Muscle of arm (tissue), 12 donors: Measurements from ENCODE around the gene MYO15B. TPM values are rescaled to one million over a fixed set of nuclear protein-coding genes. Genes with fewer than 3 reads are reported as not detected.
"Not testable (repeated sequence)": the region's sequence is repeated elsewhere in the genome, so short reads cannot be mapped to it uniquely, and the experiment has no call there.

Experiments used
- DNase-seq: peaks from one replicate; pipeline ENCODE4 v3.0.0-alpha.2; 2013
- polyA plus RNA-seq, 12 donors: library from polyadenylated mRNA; unstranded; fragments of 120-200 nt; gene quantifications; one replicate each; pipeline ENCODE4 v1.2.1, GENCODE V29; 2013; ENCODE audit not compliant: insufficient read length in 12 of 12

Gene MYO15B
- polyA plus RNA-seq, 12 donors, result 56.2 to 196 (median 104) TPM; not detected in 1

- not testable (repeated sequence) for DNase-seq
Observed at GRCh38 chr17:75638039-75638438, 50.4 kb downstream of the MYO15B start.

GRCh38 chr17:75638893-75639292, 51.3 kb downstream of the MYO15B start:
- no peak for DNase-seq

GRCh38 chr17:75639327-75639726, 51.7 kb downstream of the MYO15B start:
- DNase-seq, result no peak

- DNase-seq, result no peak
Observed at GRCh38 chr17:75639771-75640555, 52.4 kb downstream of the MYO15B start.

- no peak for DNase-seq
Observed at GRCh38 chr17:75640556-75641119, 53.0 kb downstream of the MYO15B start.

- no peak for DNase-seq
Observed at GRCh38 chr17:75641343-75641742, 53.7 kb downstream of the MYO15B start.

GRCh38 chr17:75642182-75642783, 54.7 kb downstream of the MYO15B start:
- DNase-seq, result no peak

- no peak for DNase-seq
Observed at GRCh38 chr17:75642784-75643642, 55.4 kb downstream of the MYO15B start.

GRCh38 chr17:75643643-75644017, 56.0 kb downstream of the MYO15B start:
- no peak for DNase-seq

GRCh38 chr17:75645501-75645888, 57.9 kb downstream of the MYO15B start:
- no peak for DNase-seq

GRCh38 chr17:75645889-75646637, 58.5 kb downstream of the MYO15B start:
- DNase-seq, result no peak

GRCh38 chr17:75646638-75646992, 59.0 kb downstream of the MYO15B start:
- no peak for DNase-seq

GRCh38 chr17:75647061-75647460, 59.5 kb downstream of the MYO15B start:
- DNase-seq, result no peak

GRCh38 chr17:75647921-75648320, 60.3 kb downstream of the MYO15B start:
- no peak for DNase-seq

- DNase-seq, result no peak
Observed at GRCh38 chr17:75649687-75650086, 62.1 kb downstream of the MYO15B start.

- DNase-seq, result no peak
Observed at GRCh38 chr17:75650874-75651273, 63.3 kb downstream of the MYO15B start.

- no peak for DNase-seq
Observed at GRCh38 chr17:75652341-75652740, 64.7 kb downstream of the MYO15B start.

GRCh38 chr17:75652934-75653549, 65.4 kb downstream of the MYO15B start:
- DNase-seq, result no peak

GRCh38 chr17:75654176-75654575, 66.6 kb downstream of the MYO15B start:
- no peak for DNase-seq

GRCh38 chr17:75658237-75658636, 70.6 kb downstream of the MYO15B start:
- DNase-seq, result no peak

GRCh38 chr17:75661531-75661930, 73.9 kb downstream of the MYO15B start:
- DNase-seq, result no peak
